GM23248 (cell line): Measurements from ENCODE around the gene GOLIM4.

Source experiments
- EZH2 ChIP-seq: fragments of 200-600 bp; sonication (generic); IDR thresholded peaks from 2 replicates; pipeline ENCODE4 v1.6.1; 2018; ENCODE audit warnings: antibody characterized with exemption, mild to moderate bottlenecking; ENCODE audit not compliant: insufficient read depth, poor library complexity, severe bottlenecking
- EZH2phosphoT487 ChIP-seq: fragments of 200-600 bp; sonication (generic); IDR thresholded peaks from 2 replicates; pipeline ENCODE4 v1.6.1; 2018; ENCODE audit warnings: antibody characterized with exemption, moderate library complexity, mild to moderate bottlenecking, low read depth; ENCODE audit not compliant: insufficient read depth

DNA sequence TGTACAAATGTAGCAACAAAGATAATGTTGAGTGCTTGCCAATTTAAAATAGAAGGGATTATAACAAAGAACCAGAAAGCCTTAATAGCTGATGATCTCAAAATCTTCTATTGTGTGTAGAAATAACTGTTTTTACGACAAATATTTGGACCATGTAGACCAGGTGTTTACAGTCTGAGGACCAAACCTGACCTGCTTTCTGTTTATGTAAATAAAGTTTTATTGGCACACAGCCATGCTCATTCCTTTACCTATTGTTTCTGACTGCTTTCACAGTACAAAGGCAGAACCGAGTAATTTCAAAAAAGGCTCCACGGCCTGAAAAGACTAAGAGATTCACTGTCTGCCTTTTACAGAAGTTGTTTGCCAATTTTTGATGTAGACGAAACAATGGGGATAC is 91.8 kb downstream of the GOLIM4 start:
- TF ChIP-seq EZH2: no peak
- no peak for TF ChIP-seq EZH2phosphoT487
